Adrenal gland (tissue), 12 donors: ENCODE measurements around the gene ATR. TPM values are rescaled to one million over a fixed set of nuclear protein-coding genes. Genes with fewer than 3 reads are reported as not detected.
A peak's percentile ranks its signal among the peaks of the same experiment; 100 is the strongest.

Experiments
- DNase-seq, 7 donors: peaks; one replicate each; pipeline ENCODE4 v3.0.0-alpha.2; 2019 to 2020
- H3K27ac ChIP-seq, 5 donors: fragments of 200-600 bp; sonication (generic) in 4 of 5; 1 replicate in 3 of 5; 2 replicates in 2 of 5; pipeline versions ENCODE4 v1.5.1 to v1.8.0; 2016 to 2020; ENCODE audit warnings: mild to moderate bottlenecking in 1 of 5
- H3K27me3 ChIP-seq: fragments of 200-600 bp; 2 replicates; pipeline ENCODE4 v1.8.0; 2021
- H3K36me3 ChIP-seq, 2 donors: fragments of 200-600 bp; replicated peaks in 1 of 2; 1 replicate in 1 of 2; 2 replicates in 1 of 2; pipeline versions ENCODE4 v1.5.1 to v1.8.0; 2018 to 2022
- H3K4me1 ChIP-seq, 2 donors: fragments of 200-600 bp; replicated peaks in 1 of 2; 1 replicate in 1 of 2; 2 replicates in 1 of 2; pipeline versions ENCODE4 v1.5.1 to v1.8.0; 2018 to 2021
- H3K4me3 ChIP-seq, 4 donors: fragments of 200-600 bp; sonication (generic) in 3 of 4; one replicate each; pipeline ENCODE4 v1.5.1; 2016 to 2018
- H3K9me3 ChIP-seq, 3 donors: fragments of 200-600 bp; sonication (generic) in 1 of 3; replicated peaks in 1 of 3; 1 replicate in 2 of 3; 2 replicates in 1 of 3; pipeline versions ENCODE4 v1.5.1 to v1.8.0; 2016 to 2021
- POLR2A ChIP-seq, 2 donors: fragments of 450-650 bp; IDR thresholded peaks; one replicate each; pipeline ENCODE4 v1.6.1; 2017; ENCODE audit warnings: antibody characterized with exemption in 2 of 2, mild to moderate bottlenecking in 2 of 2, moderate library complexity in 1 of 2
- WGBS, 4 donors: extraction: QIAGEN DNeasy Blood & Tissue Kit in 2 of 4; methylation state at CpG; one replicate each; pipeline versions ENCODE4 v1.1.5 to v1.1.7; 2013 to 2017; 5-methylcytosine and 5-hydroxymethylcytosine counted together
- intact Hi-C, 2 donors: fragments of 100-400 bp; cut with DNase I; formaldehyde crosslinking; loops; one replicate each; pipeline versions ENCODE4 v1.14.1 to v1.15.0; 2022 to 2023
- polyA plus RNA-seq, 3 donors: library from polyadenylated mRNA; stranded (reverse); fragments of 200-250 nt in 2 of 3; fragments of 350-450 nt in 1 of 3; fragmentation: Illumina TruSeq in 1 of 3; extraction: RNeasy Lipid Tissue Mini Kit (QIAGEN cat#74804) in 1 of 3; gene quantifications; one replicate each; pipeline ENCODE4 v1.2.3, GENCODE V29; 2013 to 2014
- total RNA-seq, 9 donors: library from RNA; depleted of rRNA in 4 of 9; stranded (reverse); fragments of >200 nt in 4 of 9; fragments of 120-200 nt in 1 of 9; fragmentation: NEBNext Ultra II Directional in 1 of 9; extraction: Animal tissue kit (Norgen Biotek cat#: 25700) in 1 of 9; gene quantifications; one replicate each; pipeline versions ENCODE4 v1.1.0 to v1.2.4, GENCODE V29; 2013 to 2023
- TF ChIP-seq, protein P1 (sequence below), 6 experiments: fragments of 450-650 bp in 4 of 6; fragments of 200-600 bp in 2 of 6; sonication (generic) in 1 of 6; IDR thresholded peaks; 1 replicate in 5 of 6; 2 replicates in 1 of 6; pipeline versions ENCODE4 v1.5.1 to v1.8.0; 2016 to 2021; ENCODE audit warnings: antibody characterized with exemption in 6 of 6, mild to moderate bottlenecking in 2 of 6, moderate library complexity in 1 of 6
- donor health status: healthy with polysubstance abuse.
- donor health status: Bipolar disorder and iron deficiency.
- donor health status: DM: yes; HTN: yes; CAD: no.
- donor health status: DM: no; HTN: no; CAD: no.
- donor health status: DM: no; HTN: no; CAD: no.
- donor health status: DM: yes; HTN: yes; CAD: no.

Gene ATR
- total and polyA plus RNA-seq, 12 donors, result 34.7 to 131 (median 53.3) TPM

DNA sequence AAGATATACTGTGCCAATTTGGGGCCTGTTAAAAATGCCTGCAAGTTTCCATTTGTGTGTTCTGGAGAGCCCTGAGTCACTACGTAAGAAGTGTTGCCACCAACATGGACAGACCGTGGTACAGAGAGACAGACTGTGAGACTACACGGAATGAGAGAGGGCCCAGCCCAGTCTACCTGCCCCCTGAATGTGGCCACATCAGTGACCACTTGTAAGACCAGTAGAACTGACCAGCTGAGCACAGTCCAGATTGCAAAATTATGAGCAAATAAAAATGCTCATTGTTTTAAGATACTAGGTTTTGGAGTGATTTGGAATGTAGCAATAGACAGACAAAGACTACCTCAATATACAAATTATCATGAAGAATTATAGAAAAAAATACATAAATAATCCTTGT is 42.0 kb downstream of the ATR start:
- Histone ChIP-seq H3K9me3 (no peaks in the 10 kb centered on the region), H3K4me3 (no peak overlapping the region), H3K27me3 (no peaks in the 10 kb centered on the region), H3K4me1 (no peaks in the 10 kb centered on the region), H3K27ac (no peak overlapping the region), H3K36me3 (peaks cover 0 to 50% of the 10 kb centered on the region in 2 donors)
- WGBS, 4 donors, result 97 to 100% (median 97%) methylated on average over 3 of the region's 3 CpGs
- no peak for TF ChIP-seq POLR2A (IDR thresholded peaks at IDR 0.05)
- intact Hi-C loops, result no loop called here
- no peak for DNase-seq

DNA sequence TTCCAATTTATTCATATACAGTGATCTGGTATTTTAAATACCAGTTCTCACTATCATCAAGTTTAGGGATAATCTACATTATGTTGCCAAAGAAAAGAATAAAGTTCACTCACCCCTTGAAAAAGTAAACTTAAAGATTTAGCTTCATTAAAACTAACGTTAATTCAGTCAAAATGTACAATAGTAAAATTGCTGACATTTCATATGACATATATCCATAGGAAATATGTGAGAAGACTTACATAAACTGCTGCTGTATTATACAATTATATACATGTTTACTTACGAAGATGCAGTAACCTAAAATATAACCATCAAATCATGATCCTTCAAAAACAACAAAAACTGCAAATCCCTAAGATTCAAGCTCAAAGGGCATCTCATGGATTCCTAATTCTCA is 44.0 kb downstream of the ATR start:
- 94 to 98% (median 95%) methylated on average over 2 of the region's 2 CpGs for WGBS, 4 donors

DNA sequence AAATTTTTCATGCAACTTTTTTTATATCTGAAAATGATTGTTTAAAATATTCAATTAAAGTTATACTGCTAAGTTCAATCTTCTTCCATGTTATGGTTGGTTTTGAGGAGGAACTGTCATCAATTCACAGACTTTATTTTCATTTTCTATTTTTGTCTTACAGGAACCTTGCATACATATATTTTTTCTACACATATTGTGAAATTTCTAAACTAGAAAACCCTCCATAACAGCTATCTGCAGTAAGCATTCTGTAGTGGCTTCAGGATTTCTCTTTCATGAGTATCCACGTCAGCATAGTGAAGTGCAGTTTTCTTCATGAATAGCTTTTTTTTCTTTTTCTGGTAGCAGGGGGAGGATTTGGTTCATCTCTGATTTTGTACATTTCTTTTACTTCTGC is 48.2 kb downstream of the ATR start:
- no peak for DNase-seq
- peaks cover 0 to 29% of the 10 kb centered on the region in 2 donors for H3K36me3 ChIP-seq
- TF ChIP-seq, protein P1, sequence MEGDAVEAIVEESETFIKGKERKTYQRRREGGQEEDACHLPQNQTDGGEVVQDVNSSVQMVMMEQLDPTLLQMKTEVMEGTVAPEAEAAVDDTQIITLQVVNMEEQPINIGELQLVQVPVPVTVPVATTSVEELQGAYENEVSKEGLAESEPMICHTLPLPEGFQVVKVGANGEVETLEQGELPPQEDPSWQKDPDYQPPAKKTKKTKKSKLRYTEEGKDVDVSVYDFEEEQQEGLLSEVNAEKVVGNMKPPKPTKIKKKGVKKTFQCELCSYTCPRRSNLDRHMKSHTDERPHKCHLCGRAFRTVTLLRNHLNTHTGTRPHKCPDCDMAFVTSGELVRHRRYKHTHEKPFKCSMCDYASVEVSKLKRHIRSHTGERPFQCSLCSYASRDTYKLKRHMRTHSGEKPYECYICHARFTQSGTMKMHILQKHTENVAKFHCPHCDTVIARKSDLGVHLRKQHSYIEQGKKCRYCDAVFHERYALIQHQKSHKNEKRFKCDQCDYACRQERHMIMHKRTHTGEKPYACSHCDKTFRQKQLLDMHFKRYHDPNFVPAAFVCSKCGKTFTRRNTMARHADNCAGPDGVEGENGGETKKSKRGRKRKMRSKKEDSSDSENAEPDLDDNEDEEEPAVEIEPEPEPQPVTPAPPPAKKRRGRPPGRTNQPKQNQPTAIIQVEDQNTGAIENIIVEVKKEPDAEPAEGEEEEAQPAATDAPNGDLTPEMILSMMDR (IDR thresholded peaks at IDR 0.05), result no peak
- no peak for TF ChIP-seq POLR2A (IDR thresholded peaks at IDR 0.05)
- intact Hi-C loops, result no loop called here
- 80 to 93% (median 82%) methylated on average over 1 of the region's 1 CpG for WGBS, 4 donors
- H3K4me3 ChIP-seq, result no peak overlapping the region
- H3K4me1 ChIP-seq, result no peaks in the 10 kb centered on the region
- no peak overlapping the region for H3K27ac ChIP-seq
- no peaks in the 10 kb centered on the region for H3K27me3 ChIP-seq
- peaks cover 0 to 9% (median 0%) of the 10 kb centered on the region in 3 donors for H3K9me3 ChIP-seq

More for the DNA sequence above, 44.0 kb downstream of the ATR start:
- intact Hi-C loops, result no loop called here
- no peak overlapping the region for H3K27ac ChIP-seq
- H3K9me3 ChIP-seq, result peaks cover 0 to 6% (median 0%) of the 10 kb centered on the region in 3 donors
- no peaks in the 10 kb centered on the region for H3K27me3 ChIP-seq
- no peak overlapping the region for H3K4me3 ChIP-seq
- DNase-seq, result no peak
- TF ChIP-seq, protein P1 (IDR thresholded peaks at IDR 0.05), result no peak
- TF ChIP-seq POLR2A (IDR thresholded peaks at IDR 0.05), result no peak
- peaks cover 0 to 50% of the 10 kb centered on the region in 2 donors for H3K36me3 ChIP-seq
- no peaks in the 10 kb centered on the region for H3K4me1 ChIP-seq

DNA sequence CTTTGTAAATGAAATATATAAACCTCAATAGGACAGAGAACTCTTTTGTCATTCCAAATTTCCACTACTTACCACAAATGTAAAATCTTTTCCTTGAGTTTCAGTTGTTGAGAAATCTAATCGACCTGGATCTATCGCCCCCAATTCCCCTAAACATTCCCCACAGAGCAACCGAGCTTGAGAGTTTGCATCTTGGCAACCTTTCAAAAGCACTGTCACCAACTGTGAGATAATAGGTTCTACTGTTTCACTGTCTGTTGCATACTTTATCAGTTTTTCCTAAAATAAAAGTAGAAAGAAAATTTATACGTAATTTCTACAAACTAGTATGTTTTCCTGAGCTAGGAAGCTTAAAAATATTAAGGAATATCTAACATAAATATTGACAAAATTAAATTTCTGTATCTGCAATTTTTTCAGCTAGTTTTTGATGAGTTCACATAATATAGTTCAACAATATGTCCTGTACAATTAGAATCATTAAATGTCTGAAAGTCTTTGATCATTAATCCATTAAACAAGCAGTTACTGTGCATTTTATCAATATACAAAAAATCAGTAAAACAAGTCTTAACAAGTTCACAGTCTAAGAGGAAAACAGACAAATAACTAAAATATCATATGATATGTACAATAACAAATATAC is 54.5 kb downstream of the ATR start:
- WGBS, 4 donors, result 71 to 73% (median 72%) methylated on average over 4 of the region's 4 CpGs
- peaks cover 0 to 4% of the 10 kb centered on the region in 2 donors for H3K36me3 ChIP-seq
- H3K27ac ChIP-seq, result no peak overlapping the region
- H3K4me1 ChIP-seq, result no peaks in the 10 kb centered on the region
- H3K27me3 ChIP-seq, result no peaks in the 10 kb centered on the region
- peaks cover 0 to 3% (median 0%) of the 10 kb centered on the region in 3 donors for H3K9me3 ChIP-seq
- intact Hi-C loops, result no loop called here
- H3K4me3 ChIP-seq, result no peak overlapping the region
- TF ChIP-seq, protein P1 (IDR thresholded peaks at IDR 0.05), result no peak
- no peak for TF ChIP-seq POLR2A (IDR thresholded peaks at IDR 0.05)
- DNase-seq, result peak in 1 of 7 donors; percentile 11

DNA sequence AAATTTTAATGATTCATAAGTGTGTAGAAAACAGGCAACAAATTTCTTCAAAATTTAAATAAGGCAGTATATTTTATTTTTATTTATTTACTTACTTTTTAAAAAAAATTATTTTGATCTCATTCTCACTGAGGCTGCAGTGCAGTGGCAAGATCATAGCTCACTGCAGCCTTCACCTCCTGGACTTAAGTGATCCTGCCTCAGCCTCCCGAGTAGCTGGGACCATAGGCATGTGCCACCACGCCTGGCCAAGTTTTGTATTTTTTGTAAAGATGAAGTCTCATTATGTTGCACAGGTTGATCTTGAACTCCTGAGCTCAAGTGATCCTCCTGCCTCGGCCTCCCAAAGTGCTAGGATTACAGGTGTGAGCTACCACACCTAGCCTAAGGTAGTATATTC is 69.5 kb downstream of the ATR start:
- Histone ChIP-seq H3K4me3 (no peak overlapping the region), H3K4me1 (no peaks in the 10 kb centered on the region), H3K27me3 (no peaks in the 10 kb centered on the region), H3K36me3 (peaks cover 0 to 21% of the 10 kb centered on the region in 2 donors), H3K27ac (no peak overlapping the region), H3K9me3 (no peaks in the 10 kb centered on the region)
- intact Hi-C loops, result no loop called here
- TF ChIP-seq, protein P1 (IDR thresholded peaks at IDR 0.05), result no peak
- no peak for TF ChIP-seq POLR2A (IDR thresholded peaks at IDR 0.05)
- 94 to 96% (median 95%) methylated on average over 3 of the region's 3 CpGs for WGBS, 4 donors
- no peak for DNase-seq
